22Rv1 (cell line): ENCODE data around the gene TAF8.

Experiments used
- ZFX ChIP-seq: fragments of 450-650 bp; IDR thresholded peaks from 2 replicates; pipeline ENCODE4 v1.6.1; 2017; ENCODE audit warnings: antibody characterized with exemption, borderline replicate concordance
- TF ChIP-seq, protein P1 (sequence below): fragments of 450-650 bp; IDR thresholded peaks from 2 replicates; pipeline ENCODE4 v1.5.1; 2017; ENCODE audit warnings: mild to moderate bottlenecking

DNA sequence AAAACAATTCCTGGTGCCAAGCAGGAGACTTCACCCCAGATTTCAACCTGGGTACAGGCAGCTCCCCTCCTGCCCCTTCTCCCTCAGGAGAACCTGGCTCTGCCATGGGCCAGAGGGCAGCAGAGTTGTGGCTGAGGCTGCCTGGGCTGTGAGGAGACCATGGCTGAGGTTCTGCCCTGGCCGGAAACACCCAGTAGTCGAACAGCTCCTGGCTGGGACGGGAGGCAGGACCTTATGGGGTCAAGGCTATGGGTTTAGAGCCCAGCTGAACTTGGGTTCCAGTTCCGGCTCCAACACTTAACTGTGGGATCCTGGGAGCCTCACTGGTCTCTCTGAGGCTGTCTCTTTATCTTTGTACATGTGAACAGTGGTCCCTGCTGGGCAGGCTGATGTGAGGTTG, 83.6 kb downstream of the TAF8 start:
- TF ChIP-seq, protein P1, sequence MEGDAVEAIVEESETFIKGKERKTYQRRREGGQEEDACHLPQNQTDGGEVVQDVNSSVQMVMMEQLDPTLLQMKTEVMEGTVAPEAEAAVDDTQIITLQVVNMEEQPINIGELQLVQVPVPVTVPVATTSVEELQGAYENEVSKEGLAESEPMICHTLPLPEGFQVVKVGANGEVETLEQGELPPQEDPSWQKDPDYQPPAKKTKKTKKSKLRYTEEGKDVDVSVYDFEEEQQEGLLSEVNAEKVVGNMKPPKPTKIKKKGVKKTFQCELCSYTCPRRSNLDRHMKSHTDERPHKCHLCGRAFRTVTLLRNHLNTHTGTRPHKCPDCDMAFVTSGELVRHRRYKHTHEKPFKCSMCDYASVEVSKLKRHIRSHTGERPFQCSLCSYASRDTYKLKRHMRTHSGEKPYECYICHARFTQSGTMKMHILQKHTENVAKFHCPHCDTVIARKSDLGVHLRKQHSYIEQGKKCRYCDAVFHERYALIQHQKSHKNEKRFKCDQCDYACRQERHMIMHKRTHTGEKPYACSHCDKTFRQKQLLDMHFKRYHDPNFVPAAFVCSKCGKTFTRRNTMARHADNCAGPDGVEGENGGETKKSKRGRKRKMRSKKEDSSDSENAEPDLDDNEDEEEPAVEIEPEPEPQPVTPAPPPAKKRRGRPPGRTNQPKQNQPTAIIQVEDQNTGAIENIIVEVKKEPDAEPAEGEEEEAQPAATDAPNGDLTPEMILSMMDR: no peak
- no peak for TF ChIP-seq ZFX
